Parathyroid adenoma (tissue), 2 donors: ENCODE results near the gene OR6C76.

ENCODE experiments used
- H2AFZ ChIP-seq: fragments of 300-600 bp; sonication (generic); one replicate; pipeline ENCODE4 v1.7.0; 2017; ENCODE audit warnings: antibody characterized with exemption, mild to moderate bottlenecking
- H3K27ac ChIP-seq: fragments of 300-600 bp; sonication (generic); one replicate; pipeline ENCODE4 v1.7.0; 2017
- H3K27me3 ChIP-seq: fragments of 300-600 bp; sonication (generic); one replicate; pipeline ENCODE4 v1.7.0; 2017; ENCODE audit warnings: low read length; ENCODE audit not compliant: control insufficient read depth, insufficient read depth
- H3K36me3 ChIP-seq: fragments of 300-600 bp; sonication (generic); one replicate; pipeline ENCODE4 v1.7.0; 2017; ENCODE audit warnings: low read length; ENCODE audit not compliant: control insufficient read depth, insufficient read depth
- H3K4me1 ChIP-seq: fragments of 300-600 bp; sonication (generic); one replicate; pipeline ENCODE4 v1.7.0; 2017; ENCODE audit warnings: control low read depth
- H3K4me2 ChIP-seq: fragments of 300-600 bp; sonication (generic); one replicate; pipeline ENCODE4 v1.7.0; 2017; ENCODE audit warnings: low read length
- H3K4me3 ChIP-seq: fragments of 300-600 bp; sonication (generic); one replicate; pipeline ENCODE4 v1.7.0; 2017; ENCODE audit warnings: low read depth, low read length
- H3K79me2 ChIP-seq: fragments of 300-600 bp; sonication (generic); one replicate; pipeline ENCODE4 v1.7.0; 2017; ENCODE audit warnings: control low read depth
- H3K9ac ChIP-seq: fragments of 300-600 bp; sonication (generic); one replicate; pipeline ENCODE4 v1.7.0; 2017; ENCODE audit warnings: mild to moderate bottlenecking
- H3K9me3 ChIP-seq: fragments of 300-600 bp; sonication (generic); one replicate; pipeline ENCODE4 v1.7.0; 2017; ENCODE audit warnings: low read length; ENCODE audit not compliant: control insufficient read depth
- CTCF ChIP-seq: fragments of 300-600 bp; sonication (generic); IDR thresholded peaks from one replicate; pipeline ENCODE4 v1.7.0; 2017; ENCODE audit warnings: antibody characterized with exemption, mild to moderate bottlenecking
- donor health status: primary hyperparathyroidism.

OR6C76 gene

DNA sequence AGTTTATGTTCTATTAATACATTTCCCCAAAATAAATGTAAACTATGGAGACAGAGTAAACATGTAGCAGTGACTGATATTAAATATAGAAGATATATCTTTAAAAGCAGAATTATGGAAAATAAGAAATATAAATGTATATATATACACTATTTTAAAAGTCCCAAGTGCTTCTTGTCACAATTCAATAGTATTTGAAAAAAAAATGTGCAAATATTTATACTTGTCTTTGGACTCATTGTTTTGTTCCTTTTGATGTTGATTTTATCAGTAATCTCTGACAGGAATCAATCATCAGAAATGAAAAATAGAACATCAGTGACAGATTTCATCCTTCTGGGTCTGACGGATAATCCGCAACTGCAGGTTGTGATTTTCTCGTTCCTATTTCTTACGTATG, at the start of gene OR6C76:
OR6C76 (plus strand) TSS at position 301 of the 400 bp plus-strand sequence; CDS start at position 301, 0 bp downstream.
- no peaks in the 10 kb centered on the region for H3K4me1 ChIP-seq
- H3K9ac ChIP-seq: no peak within 1 kb of the TSS
- TF ChIP-seq CTCF: no peak
- H3K79me2 ChIP-seq: no peaks in the 10 kb centered on the region
- H3K27ac ChIP-seq: no peak within 1 kb of the TSS
- no peaks in the 10 kb centered on the region for H3K9me3 ChIP-seq
- no peak within 1 kb of the TSS for H3K4me2 ChIP-seq
- H3K36me3 ChIP-seq: no peaks in the 10 kb centered on the region
- H3K27me3 ChIP-seq: no peaks in the 10 kb centered on the region
- H3K4me3 ChIP-seq: no peak within 1 kb of the TSS
- H2AFZ ChIP-seq: no peak within 1 kb of the TSS

DNA sequence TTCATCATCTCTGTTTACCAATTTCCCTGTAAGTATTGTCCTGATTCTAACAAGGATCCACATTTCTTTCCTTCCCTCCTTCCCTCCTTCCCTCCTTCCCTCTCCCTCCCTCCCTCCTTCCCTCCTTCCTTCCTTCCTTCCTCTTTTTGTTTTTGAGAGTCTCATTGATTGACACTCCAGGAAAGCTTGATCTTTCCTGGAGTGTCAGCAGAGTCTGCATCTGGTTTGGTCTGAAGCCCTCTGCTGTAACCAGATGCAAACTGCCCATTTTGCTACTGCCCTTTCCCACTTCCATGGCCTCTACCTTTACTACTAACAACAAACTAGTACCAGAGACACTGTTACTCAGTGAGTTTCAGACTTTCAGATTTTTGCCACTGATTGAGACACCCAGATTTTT, 40.2 kb upstream of the OR6C76 start:
- H3K4me2 ChIP-seq: no peak overlapping the region
- no peak for TF ChIP-seq CTCF
- H3K27ac ChIP-seq: no peak overlapping the region
- H3K4me1 ChIP-seq: no peaks in the 10 kb centered on the region
- H3K9me3 ChIP-seq: no peaks in the 10 kb centered on the region
- H3K9ac ChIP-seq: no peak overlapping the region
- no peaks in the 10 kb centered on the region for H3K27me3 ChIP-seq
- no peak overlapping the region for H2AFZ ChIP-seq
- H3K79me2 ChIP-seq: no peaks in the 10 kb centered on the region
- no peaks in the 10 kb centered on the region for H3K36me3 ChIP-seq
- H3K4me3 ChIP-seq: no peak overlapping the region

DNA sequence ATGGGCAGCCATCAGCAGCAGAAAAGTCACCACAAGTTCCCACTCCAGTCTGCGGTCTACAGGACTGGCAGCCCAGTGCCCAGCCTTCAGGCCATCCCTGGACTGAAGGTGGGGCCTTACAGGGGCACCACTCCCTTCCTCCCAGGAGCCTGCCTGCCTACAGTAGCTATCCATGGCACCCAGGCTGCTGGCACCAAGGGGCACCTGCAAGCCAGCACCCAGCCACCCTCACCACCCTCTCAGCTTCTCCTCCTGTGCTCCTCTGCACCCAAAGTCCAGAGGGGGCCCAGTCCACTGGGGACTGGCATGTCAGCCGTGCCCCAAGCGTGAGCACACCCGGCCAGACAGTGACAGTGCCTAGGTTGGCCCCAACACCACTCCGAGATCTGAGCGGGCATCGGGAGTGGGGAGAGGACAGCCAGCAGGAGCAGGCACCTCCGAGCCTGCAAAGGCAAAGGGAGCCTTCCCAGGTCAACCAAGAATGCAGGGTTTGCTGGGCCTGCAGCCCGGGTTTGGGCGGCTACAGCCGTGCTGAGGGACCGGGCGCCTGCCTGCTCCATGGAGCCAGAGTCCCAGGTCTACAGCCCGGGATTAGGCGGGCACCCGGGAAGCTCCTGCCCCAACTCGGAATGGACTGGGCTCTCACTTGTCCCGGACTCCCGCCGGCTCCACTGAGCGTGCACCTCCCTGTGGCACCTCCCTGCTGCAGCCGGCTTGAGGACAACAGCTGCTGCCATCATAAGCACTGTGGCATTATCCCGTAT, 33.8 kb upstream of the OR6C76 start:
- no peaks in the 10 kb centered on the region for H3K27me3 ChIP-seq
- no peak overlapping the region for H3K4me2 ChIP-seq
- H3K9ac ChIP-seq: no peak overlapping the region
- no peak overlapping the region for H3K27ac ChIP-seq
- no peaks in the 10 kb centered on the region for H3K79me2 ChIP-seq
- no peak for TF ChIP-seq CTCF
- H3K36me3 ChIP-seq: no peaks in the 10 kb centered on the region
- no peak overlapping the region for H3K4me3 ChIP-seq
- no peaks in the 10 kb centered on the region for H3K9me3 ChIP-seq
- H3K4me1 ChIP-seq: no peaks in the 10 kb centered on the region
- H2AFZ ChIP-seq: no peak overlapping the region

DNA sequence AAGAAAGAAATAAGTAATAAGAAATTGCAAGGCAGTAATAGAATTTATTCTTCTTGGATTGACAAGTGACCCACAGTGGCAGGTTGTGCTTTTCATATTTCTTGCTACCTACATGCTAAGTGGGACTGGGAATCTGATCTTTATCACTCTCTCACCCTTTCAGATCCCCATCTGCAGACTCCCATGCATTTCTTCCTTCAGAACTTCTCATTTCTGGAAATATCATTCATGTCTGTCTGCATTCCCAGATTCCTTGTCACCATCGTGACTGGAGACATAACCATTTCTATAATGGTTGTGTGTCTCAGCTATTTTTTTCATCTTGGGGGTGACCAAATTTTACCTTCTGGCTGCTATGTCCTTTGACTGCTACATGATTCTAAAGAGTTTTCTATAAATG, 29.7 kb upstream of the OR6C76 start:
- Histone ChIP-seq H3K4me1 (no peaks in the 10 kb centered on the region), H3K36me3 (no peaks in the 10 kb centered on the region), H3K27me3 (no peaks in the 10 kb centered on the region), H3K9me3 (no peaks in the 10 kb centered on the region), H3K79me2 (no peaks in the 10 kb centered on the region), H3K9ac (no peak overlapping the region), H3K27ac (no peak overlapping the region), H2AFZ (no peak overlapping the region), H3K4me3 (no peak overlapping the region), H3K4me2 (no peak overlapping the region)
- no peak for TF ChIP-seq CTCF

DNA sequence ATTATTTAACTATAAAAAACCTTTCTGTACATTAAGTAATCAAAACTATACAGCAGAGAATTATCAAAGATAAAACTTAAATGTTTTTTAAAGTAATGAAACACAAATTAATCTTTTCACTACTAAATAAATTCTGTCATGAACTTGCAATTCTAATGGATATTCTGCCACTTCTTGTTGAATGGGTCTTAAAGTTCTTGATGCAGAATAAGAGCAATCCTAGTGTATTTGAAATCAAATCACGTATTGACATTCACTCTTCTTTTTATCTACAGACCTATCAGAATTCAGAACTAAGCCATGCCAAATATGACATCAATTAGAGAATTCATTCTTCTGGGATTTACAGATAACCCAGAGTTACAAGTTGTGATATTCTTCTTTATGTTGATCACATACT, 25.8 kb upstream of the OR6C76 start, which contains the start of gene OR6C65:
OR6C65 (plus strand) TSS at position 301 of the 400 bp plus-strand sequence; CDS start at position 301, 0 bp downstream.
- H3K4me3 ChIP-seq: no peak within 1 kb of the TSS
- H3K36me3 ChIP-seq: no peaks in the 10 kb centered on the region
- H2AFZ ChIP-seq: no peak within 1 kb of the TSS
- H3K27me3 ChIP-seq: no peaks in the 10 kb centered on the region
- H3K9ac ChIP-seq: no peak within 1 kb of the TSS
- H3K4me2 ChIP-seq: no peak within 1 kb of the TSS
- H3K9me3 ChIP-seq: no peaks in the 10 kb centered on the region
- H3K79me2 ChIP-seq: no peaks in the 10 kb centered on the region
- H3K27ac ChIP-seq: no peak within 1 kb of the TSS
- no peak for TF ChIP-seq CTCF
- H3K4me1 ChIP-seq: no peaks in the 10 kb centered on the region
